IMR-90 (cell line): ENCODE data around the gene COX6B1. TPM values are rescaled to one million over a fixed set of nuclear protein-coding genes. Genes with fewer than 3 reads are reported as not detected.

Experiments used
- ATAC-seq: fragments of 200-7000 bp; cut with Tn5 transposase; 2 replicates; pipeline ENCODE4 v1.9.1; 2020; ENCODE audit warnings: low read depth, mild to moderate bottlenecking, moderate library complexity
- BruUV-seq: library from RNA; stranded (reverse); fragments of 400-500 nt; replicated peaks from 2 replicates; lab custom pipeline; 2021; lab: Mats Ljungman, UMichigan
- CTCF ChIA-PET: fragments of 300-600 bp; formaldehyde crosslinking; extraction: SDS; loops from one replicate; lab custom pipeline; 2021; ENCODE audit warnings: antibody characterized with exemption; lab: Yijun Ruan, JAX
- POLR2A ChIA-PET: fragments of 300-600 bp; sonication (Branson Sonifier 250); formaldehyde crosslinking; loops from one replicate; lab custom pipeline; 2022; ENCODE audit warnings: antibody characterized with exemption; ENCODE audit not compliant: unreplicated experiment; lab: Charles Lee
- DNase-seq: peaks from one replicate; pipeline ENCODE4 v3.0.0; 2013
- H2AFZ ChIP-seq: replicated peaks from 2 replicates; pipeline ENCODE3; 2013; ENCODE audit warnings: low read length, mild to moderate bottlenecking; ENCODE audit not compliant: poor library complexity
- H2AK5ac ChIP-seq: 2 replicates; pipeline ENCODE4 v1.6.1; 2013; ENCODE audit warnings: low read depth, low read length, inconsistent platforms
- H2AK9ac ChIP-seq: replicated peaks from 2 replicates; pipeline ENCODE3; 2013; ENCODE audit warnings: mild to moderate bottlenecking, low read depth, low read length, moderate library complexity; ENCODE audit not compliant: poor library complexity
- H2BK120ac ChIP-seq: 2 replicates; pipeline ENCODE4 v1.6.1; 2013; ENCODE audit warnings: low read depth, low read length, inconsistent platforms
- H2BK15ac ChIP-seq: 3 replicates; pipeline ENCODE4 v1.6.1; 2013; ENCODE audit warnings: low read depth, low read length, inconsistent platforms
- H2BK20ac ChIP-seq: 2 replicates; pipeline ENCODE4 v1.6.1; 2013; ENCODE audit warnings: low read depth, mild to moderate bottlenecking, inconsistent platforms, low read length, moderate library complexity
- H2BK5ac ChIP-seq: 2 replicates; pipeline ENCODE4 v1.6.1; 2013; ENCODE audit warnings: mild to moderate bottlenecking, low read depth, low read length, inconsistent platforms; ENCODE audit not compliant: poor library complexity, severe bottlenecking
- H3K14ac ChIP-seq: replicated peaks from 2 replicates; pipeline ENCODE4 v1.6.1; 2013; ENCODE audit warnings: low read depth, low read length, inconsistent platforms
- H3K18ac ChIP-seq: 2 replicates; pipeline ENCODE4 v1.6.1; 2013; ENCODE audit warnings: low read depth, low read length, control low read depth
- H3K23ac ChIP-seq: 2 replicates; pipeline ENCODE4 v1.6.1; 2013; ENCODE audit warnings: low read depth, low read length, inconsistent platforms
- H3K27ac ChIP-seq: 2 replicates; pipeline ENCODE4 v1.5.1; 2013; ENCODE audit warnings: mild to moderate bottlenecking, control low read depth, low read length; ENCODE audit not compliant: insufficient read depth
- H3K27me3 ChIP-seq: 2 replicates; pipeline ENCODE4 v1.6.1; 2013; ENCODE audit warnings: low read length; ENCODE audit not compliant: control insufficient read depth, insufficient read depth
- H3K36me3 ChIP-seq: 2 replicates; pipeline ENCODE4 v1.6.1; 2013; ENCODE audit warnings: low read length, mixed read lengths; ENCODE audit not compliant: control insufficient read depth, insufficient read depth
- H3K4ac ChIP-seq: 2 replicates; pipeline ENCODE4 v1.6.1; 2013; ENCODE audit warnings: low read depth, low read length, inconsistent platforms
- H3K4me1 ChIP-seq: 2 replicates; pipeline ENCODE4 v1.6.1; 2013; ENCODE audit warnings: low read length, mixed read lengths; ENCODE audit not compliant: control insufficient read depth, insufficient read depth
- H3K4me2 ChIP-seq: 2 replicates; pipeline ENCODE4 v1.6.1; 2013; ENCODE audit warnings: low read depth, mild to moderate bottlenecking, control low read depth, low read length, moderate library complexity
- H3K4me3 ChIP-seq: 2 replicates; pipeline ENCODE4 v1.5.1; 2013; ENCODE audit warnings: low read depth, mild to moderate bottlenecking, control low read depth, low read length, moderate library complexity; ENCODE audit not compliant: insufficient read depth
- H3K56ac ChIP-seq: 2 replicates; pipeline ENCODE4 v1.6.1; 2013; ENCODE audit warnings: low read length, inconsistent platforms; ENCODE audit not compliant: insufficient read depth; ENCODE audit errors: extremely low read depth
- H3K79me1 ChIP-seq, 2 experiments: 2 replicates each; pipeline ENCODE4 v1.6.1; 2013; ENCODE audit warnings: low read length in 2 of 2, inconsistent platforms in 1 of 2, low read depth in 1 of 2
- H3K9ac ChIP-seq: 2 replicates; pipeline ENCODE4 v1.6.1; 2013; ENCODE audit warnings: low read depth, low read length, control low read depth
- H3K9me1 ChIP-seq: 2 replicates; pipeline ENCODE4 v1.6.1; 2013; ENCODE audit warnings: low read length, inconsistent platforms; ENCODE audit not compliant: insufficient read depth
- H3K9me3 ChIP-seq: 2 replicates; pipeline ENCODE4 v1.6.1; 2013; ENCODE audit warnings: low read length; ENCODE audit not compliant: control insufficient read depth, insufficient read depth
- H4K20me1 ChIP-seq: 2 replicates; pipeline ENCODE4 v1.6.1; 2013; ENCODE audit warnings: low read length, inconsistent platforms; ENCODE audit not compliant: insufficient read depth
- H4K5ac ChIP-seq: 2 replicates; pipeline ENCODE4 v1.6.1; 2013; ENCODE audit warnings: mild to moderate bottlenecking, low read depth, low read length, control low read depth
- H4K8ac ChIP-seq, 2 experiments: 2 replicates each; pipeline ENCODE4 v1.6.1; 2013; ENCODE audit warnings: low read depth in 2 of 2, low read length in 2 of 2, control low read depth in 1 of 2, inconsistent platforms in 1 of 2
- H4K91ac ChIP-seq: 2 replicates; pipeline ENCODE4 v1.6.1; 2013; ENCODE audit warnings: low read depth, low read length, inconsistent platforms; ENCODE audit not compliant: insufficient read depth
- WGBS, 2 experiments: methylation state at CpG; one replicate each; pipeline versions ENCODE4 v1.1.5 to v1.1.7; 2013; ENCODE audit warnings: missing lambda C conversion rate in 2 of 2; ENCODE audit not compliant: insufficient read length in 1 of 2; ENCODE audit errors: extremely low coverage in 2 of 2; 5-methylcytosine and 5-hydroxymethylcytosine counted together
- dilution Hi-C: fragments of 300-500 bp; cut with HindIII; formaldehyde crosslinking; loops from one replicate; pipeline ENCODE4 v1.14.3; 2018; ENCODE audit warnings: low sequenced_read_pairs; ENCODE audit not compliant: unreplicated experiment
- in situ Hi-C: fragments of 300-500 bp; cut with MboI; formaldehyde crosslinking; loops from 3 replicates; pipeline ENCODE4 v1.14.3; 2019; ENCODE audit warnings: low sequenced_read_pairs, inconsistent platforms, mixed read lengths
- intact Hi-C: fragments of 100-400 bp; cut with micrococcal nuclease; formaldehyde crosslinking; loops from 2 replicates; pipeline ENCODE4 v1.10.0; 2022
- polyA plus RNA-seq, 3 experiments: library from polyadenylated mRNA; depleted of rRNA; stranded (reverse); fragments of >200 nt; gene quantifications; 2 replicates each; pipeline ENCODE4 v1.2.3, GENCODE V29; 2012; ENCODE audit warnings: low replicate concordance in 1 of 3
- total RNA-seq: library from RNA; depleted of rRNA; stranded (reverse); fragments of >200 nt; gene quantifications from 2 replicates; pipeline ENCODE4 v1.2.3, GENCODE V29; 2012
- TF ChIP-seq, protein P1 (sequence below): fragments of 150-350 bp; IDR thresholded peaks from 2 replicates; pipeline ENCODE4 v1.6.1; 2016; ENCODE audit warnings: low read depth, mild to moderate bottlenecking, low read length, moderate library complexity, borderline replicate concordance

The COX6B1 gene
- total and polyA plus RNA-seq, 2 of the 4 experiments (the other 2 are of a cell fraction) = 914 to 983 TPM

DNA sequence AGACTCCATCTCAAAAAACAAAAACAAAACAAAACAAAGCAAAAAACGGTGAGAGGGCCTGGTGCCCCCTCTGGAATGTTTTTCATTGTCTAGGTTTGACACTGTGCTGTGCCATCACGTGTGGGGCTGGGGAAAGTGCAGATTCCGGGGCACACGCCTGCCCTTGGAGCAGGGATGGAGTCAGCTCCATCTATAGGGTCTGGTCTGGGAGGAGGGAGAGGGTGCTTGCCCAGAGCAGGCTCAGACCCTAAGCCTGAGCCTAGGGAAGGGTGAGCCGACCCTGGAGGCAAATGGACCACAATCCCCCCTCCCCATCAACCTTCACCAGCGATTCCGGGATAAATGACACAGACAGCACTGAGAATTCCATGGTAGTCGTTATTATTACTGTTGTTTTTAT is 45.3 kb downstream of the COX6B1 start:
- Histone ChIP-seq H4K20me1 (no peaks in the 10 kb centered on the region), H4K91ac (no peak overlapping the region), H2AK5ac (no peak overlapping the region), H3K79me1 (no peaks in the 10 kb centered on the region), H3K9me3 (no peaks in the 10 kb centered on the region), H3K4me2 (no peak overlapping the region), H3K4me3 (no peak overlapping the region), H3K9me1 (no peaks in the 10 kb centered on the region), H3K56ac (no peak overlapping the region), H3K36me3 (no peaks in the 10 kb centered on the region), H2BK120ac (no peak overlapping the region), H3K9ac (no peak overlapping the region), H2BK5ac (no peak overlapping the region), H2AK9ac (no peak overlapping the region), H3K4me1 (peaks cover 3% of the 10 kb centered on the region; the same call in 1 of the 2 replicates), H3K27ac (no peak overlapping the region), H2BK20ac (no peak overlapping the region), H2AFZ (no peak overlapping the region), H3K4ac (no peak overlapping the region), H3K23ac (no peak overlapping the region), H2BK15ac (no peak overlapping the region), H3K18ac (no peak overlapping the region), H3K14ac (no peak overlapping the region), H3K27me3 (peaks cover 2% of the 10 kb centered on the region; the same call in 1 of the 2 replicates), H4K5ac (no peak overlapping the region), H4K8ac (no peak overlapping the region)
- in situ Hi-C loops = no loop called here
- ChIA-PET CTCF (interaction anchor here (1.1 to 1.3 kb wide), 2 partner anchors 9 to 126 kb away, joined by 3 read pairs; no protein-coding TSS in a partner anchor), POLR2A (no interaction called here)
- WGBS, 2 experiments = no CpG with 5 or more reads among the region's 8 CpGs
- BruUV-seq = no TSS peak
- no peak for ATAC-seq
- intact Hi-C loops = loop anchor here (1.0 kb wide), 1 partner anchor 24 kb away; no protein-coding TSS in a partner anchor
- dilution Hi-C loops = no loop called here
- TF ChIP-seq, protein P1, sequence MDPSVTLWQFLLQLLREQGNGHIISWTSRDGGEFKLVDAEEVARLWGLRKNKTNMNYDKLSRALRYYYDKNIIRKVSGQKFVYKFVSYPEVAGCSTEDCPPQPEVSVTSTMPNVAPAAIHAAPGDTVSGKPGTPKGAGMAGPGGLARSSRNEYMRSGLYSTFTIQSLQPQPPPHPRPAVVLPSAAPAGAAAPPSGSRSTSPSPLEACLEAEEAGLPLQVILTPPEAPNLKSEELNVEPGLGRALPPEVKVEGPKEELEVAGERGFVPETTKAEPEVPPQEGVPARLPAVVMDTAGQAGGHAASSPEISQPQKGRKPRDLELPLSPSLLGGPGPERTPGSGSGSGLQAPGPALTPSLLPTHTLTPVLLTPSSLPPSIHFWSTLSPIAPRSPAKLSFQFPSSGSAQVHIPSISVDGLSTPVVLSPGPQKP = no peak
- DNase-seq = no peak
